Mesendoderm (in vitro differentiated cells): ENCODE data around the gene DEFB114.

ENCODE experiments used
- DNase-seq: peaks from one replicate; pipeline ENCODE4 v3.0.0; 2013
- H2AK5ac ChIP-seq: 2 replicates; pipeline ENCODE4 v1.6.1; 2013; ENCODE audit warnings: low read length, inconsistent platforms
- H2BK120ac ChIP-seq: 2 replicates; pipeline ENCODE4 v1.6.1; 2013; ENCODE audit warnings: low read depth, mild to moderate bottlenecking, low read length, moderate library complexity, mixed read lengths
- H2BK15ac ChIP-seq: replicated peaks from 2 replicates; pipeline ENCODE4 v1.6.1; 2013; ENCODE audit warnings: low read depth, mild to moderate bottlenecking, moderate library complexity
- H2BK5ac ChIP-seq: 2 replicates; pipeline ENCODE4 v1.6.1; 2013; ENCODE audit warnings: low read length, inconsistent platforms
- H3K18ac ChIP-seq: 2 replicates; pipeline ENCODE4 v1.6.1; 2013; ENCODE audit warnings: mild to moderate bottlenecking, low read length, mixed read lengths
- H3K23ac ChIP-seq: one replicate; pipeline ENCODE4 v1.6.1; 2013; ENCODE audit warnings: low read length
- H3K27ac ChIP-seq: 2 replicates; pipeline ENCODE4 v1.5.1; 2013; ENCODE audit warnings: low read depth, mild to moderate bottlenecking, inconsistent platforms, low read length, moderate library complexity
- H3K27me3 ChIP-seq: 2 replicates; pipeline ENCODE4 v1.6.1; 2013; ENCODE audit warnings: low read length, control low read depth, mild to moderate bottlenecking, inconsistent platforms; ENCODE audit not compliant: insufficient read depth, poor library complexity
- H3K36me3 ChIP-seq: 2 replicates; pipeline ENCODE4 v1.6.1; 2013; ENCODE audit warnings: low read length, inconsistent platforms; ENCODE audit not compliant: control insufficient read depth, insufficient read depth
- H3K4ac ChIP-seq: one replicate; pipeline ENCODE4 v1.6.1; 2013; ENCODE audit warnings: low read depth, mild to moderate bottlenecking, low read length, moderate library complexity
- H3K4me1 ChIP-seq: 2 replicates; pipeline ENCODE4 v1.6.1; 2013; ENCODE audit warnings: low read depth, low read length, inconsistent platforms; ENCODE audit not compliant: control insufficient read depth
- H3K4me2 ChIP-seq: 2 replicates; pipeline ENCODE4 v1.6.1; 2013; ENCODE audit warnings: low read length
- H3K4me3 ChIP-seq: 2 replicates; pipeline ENCODE4 v1.5.1; 2013; ENCODE audit warnings: mild to moderate bottlenecking, low read length
- H3K56ac ChIP-seq: one replicate; pipeline ENCODE4 v1.6.1; 2013; ENCODE audit warnings: low read length
- H3K79me1 ChIP-seq: 2 replicates; pipeline ENCODE4 v1.6.1; 2013; ENCODE audit warnings: low read length, inconsistent platforms
- H3K79me2 ChIP-seq: 2 replicates; pipeline ENCODE4 v1.6.1; 2013; ENCODE audit warnings: mild to moderate bottlenecking, low read length; ENCODE audit not compliant: control insufficient read depth, insufficient read depth
- H3K9ac ChIP-seq: 2 replicates; pipeline ENCODE4 v1.6.1; 2013; ENCODE audit warnings: low read length, inconsistent platforms
- H4K5ac ChIP-seq: one replicate; pipeline ENCODE4 v1.6.1; 2013; ENCODE audit warnings: low read length
- H4K8ac ChIP-seq: one replicate; pipeline ENCODE4 v1.6.1; 2013; ENCODE audit warnings: low read depth, mild to moderate bottlenecking, control low read depth, low read length, moderate library complexity
- WGBS: extraction: QIAGEN DNeasy Blood & Tissue Kit; methylation state at CpG from one replicate; pipeline ENCODE4 v1.1.7; 2013; ENCODE audit warnings: low lambda C conversion rate, missing lambda C conversion rate; ENCODE audit not compliant: insufficient coverage; ENCODE audit errors: extremely low coverage; 5-methylcytosine and 5-hydroxymethylcytosine counted together

The DEFB114 gene

GRCh38 chr6:49919261-49919660, 44.7 kb downstream of the DEFB114 start:
- H2BK5ac ChIP-seq: no peak overlapping the region
- no peak overlapping the region for H3K9ac ChIP-seq
- H3K27me3 ChIP-seq: no peaks in the 10 kb centered on the region
- H3K18ac ChIP-seq: no peak overlapping the region
- no peak overlapping the region for H3K23ac ChIP-seq
- no peaks in the 10 kb centered on the region for H3K79me2 ChIP-seq
- H3K27ac ChIP-seq: no peak overlapping the region
- no peak overlapping the region for H2BK120ac ChIP-seq
- no CpG with 5 or more reads among the region's 4 CpGs for WGBS
- no peak overlapping the region for H3K4ac ChIP-seq
- no peak overlapping the region for H4K5ac ChIP-seq
- no peak overlapping the region for H3K56ac ChIP-seq
- H2AK5ac ChIP-seq: no peak overlapping the region
- peak; percentile 51 for DNase-seq
- H3K4me1 ChIP-seq: peaks cover 2% of the 10 kb centered on the region
- H4K8ac ChIP-seq: no peak overlapping the region
- H3K79me1 ChIP-seq: no peaks in the 10 kb centered on the region
- H3K36me3 ChIP-seq: no peaks in the 10 kb centered on the region
- H3K4me3 ChIP-seq: no peak overlapping the region
- H2BK15ac ChIP-seq: no peak overlapping the region
- no peak overlapping the region for H3K4me2 ChIP-seq

- no peaks in the 10 kb centered on the region for H3K27me3 ChIP-seq
- no peaks in the 10 kb centered on the region for H3K36me3 ChIP-seq
- no peak overlapping the region for H3K18ac ChIP-seq
- no peak overlapping the region for H3K56ac ChIP-seq
- peaks cover 2% of the 10 kb centered on the region for H3K4me1 ChIP-seq
- H3K79me2 ChIP-seq: no peaks in the 10 kb centered on the region
- H3K4me3 ChIP-seq: no peak overlapping the region
- WGBS: no CpG with 5 or more reads among the region's 2 CpGs
- no peak overlapping the region for H2AK5ac ChIP-seq
- H2BK15ac ChIP-seq: no peak overlapping the region
- H2BK5ac ChIP-seq: no peak overlapping the region
- H4K5ac ChIP-seq: no peak overlapping the region
- no peak overlapping the region for H3K9ac ChIP-seq
- H4K8ac ChIP-seq: no peak overlapping the region
- H3K23ac ChIP-seq: no peak overlapping the region
- H3K4me2 ChIP-seq: no peak overlapping the region
- H3K79me1 ChIP-seq: no peaks in the 10 kb centered on the region
- no peak overlapping the region for H2BK120ac ChIP-seq
- H3K4ac ChIP-seq: no peak overlapping the region
- no peak overlapping the region for H3K27ac ChIP-seq
- peak; percentile 87 for DNase-seq
Measured at GRCh38 chr6:49918787-49919186, 45.2 kb downstream of the DEFB114 start.

GRCh38 chr6:49915035-49915434, 48.9 kb downstream of the DEFB114 start:
- H3K56ac ChIP-seq: no peak overlapping the region
- H4K5ac ChIP-seq: no peak overlapping the region
- no peak overlapping the region for H2AK5ac ChIP-seq
- H3K4me3 ChIP-seq: no peak overlapping the region
- H2BK120ac ChIP-seq: no peak overlapping the region
- H4K8ac ChIP-seq: no peak overlapping the region
- H3K23ac ChIP-seq: no peak overlapping the region
- no peak overlapping the region for H3K27ac ChIP-seq
- no peaks in the 10 kb centered on the region for H3K79me1 ChIP-seq
- peaks cover 2% of the 10 kb centered on the region for H3K4me1 ChIP-seq
- H2BK5ac ChIP-seq: no peak overlapping the region
- no peak overlapping the region for H3K4ac ChIP-seq
- WGBS: no CpG with 5 or more reads among the region's 3 CpGs
- no peaks in the 10 kb centered on the region for H3K36me3 ChIP-seq
- no peaks in the 10 kb centered on the region for H3K79me2 ChIP-seq
- H3K4me2 ChIP-seq: no peak overlapping the region
- DNase-seq: peak; percentile 81
- H3K9ac ChIP-seq: no peak overlapping the region
- H2BK15ac ChIP-seq: no peak overlapping the region
- no peaks in the 10 kb centered on the region for H3K27me3 ChIP-seq
- H3K18ac ChIP-seq: no peak overlapping the region

- Histone ChIP-seq H2AK5ac (no peak overlapping the region), H4K8ac (no peak overlapping the region), H3K27me3 (no peaks in the 10 kb centered on the region), H3K18ac (no peak overlapping the region), H3K79me1 (no peaks in the 10 kb centered on the region), H3K36me3 (no peaks in the 10 kb centered on the region), H2BK15ac (no peak overlapping the region), H3K4me2 (no peak overlapping the region), H2BK120ac (no peak overlapping the region), H3K23ac (no peak overlapping the region), H3K4me1 (no peaks in the 10 kb centered on the region), H3K4me3 (no peak overlapping the region), H2BK5ac (no peak overlapping the region), H3K79me2 (no peaks in the 10 kb centered on the region), H3K27ac (no peak overlapping the region), H3K56ac (no peak overlapping the region), H3K9ac (no peak overlapping the region), H4K5ac (no peak overlapping the region), H3K4ac (no peak overlapping the region)
- DNase-seq: peak; percentile 5
- no CpG with 5 or more reads among the region's 6 CpGs for WGBS
Measured at GRCh38 chr6:49913636-49914375, 50.2 kb downstream of the DEFB114 start.

- H3K4me1 ChIP-seq: no peaks in the 10 kb centered on the region
- H2BK15ac ChIP-seq: no peak overlapping the region
- H2BK120ac ChIP-seq: no peak overlapping the region
- H3K18ac ChIP-seq: no peak overlapping the region
- H3K4ac ChIP-seq: no peak overlapping the region
- H3K9ac ChIP-seq: no peak overlapping the region
- no peak overlapping the region for H3K56ac ChIP-seq
- H3K27ac ChIP-seq: no peak overlapping the region
- H2BK5ac ChIP-seq: no peak overlapping the region
- no peaks in the 10 kb centered on the region for H3K36me3 ChIP-seq
- H3K4me3 ChIP-seq: no peak overlapping the region
- no peak overlapping the region for H4K5ac ChIP-seq
- H3K79me1 ChIP-seq: no peaks in the 10 kb centered on the region
- no peak overlapping the region for H3K23ac ChIP-seq
- H4K8ac ChIP-seq: no peak overlapping the region
- no CpG with 5 or more reads among the region's 1 CpG for WGBS
- no peak overlapping the region for H3K4me2 ChIP-seq
- H3K79me2 ChIP-seq: no peaks in the 10 kb centered on the region
- DNase-seq: no peak
- no peaks in the 10 kb centered on the region for H3K27me3 ChIP-seq
- H2AK5ac ChIP-seq: no peak overlapping the region
Measured at GRCh38 chr6:49912196-49912595, 51.8 kb downstream of the DEFB114 start.

GRCh38 chr6:49911252-49911651, 52.7 kb downstream of the DEFB114 start:
- WGBS: no CpG with 5 or more reads among the region's 2 CpGs
- Histone ChIP-seq H2AK5ac (no peak overlapping the region), H2BK15ac (no peak overlapping the region), H3K79me1 (no peaks in the 10 kb centered on the region), H3K27me3 (no peaks in the 10 kb centered on the region), H4K8ac (no peak overlapping the region), H3K4ac (no peak overlapping the region), H3K4me1 (no peaks in the 10 kb centered on the region), H3K79me2 (no peaks in the 10 kb centered on the region), H4K5ac (no peak overlapping the region), H3K56ac (no peak overlapping the region), H2BK5ac (no peak overlapping the region), H2BK120ac (no peak overlapping the region), H3K9ac (no peak overlapping the region), H3K18ac (no peak overlapping the region), H3K36me3 (no peaks in the 10 kb centered on the region), H3K23ac (no peak overlapping the region), H3K4me3 (no peak overlapping the region), H3K4me2 (no peak overlapping the region), H3K27ac (no peak overlapping the region)
- peak; percentile 8 for DNase-seq
